Endodermal cell (in vitro differentiated cells): ENCODE measurements around the gene CIT. TPM values are rescaled to one million over a fixed set of nuclear protein-coding genes. Genes with fewer than 3 reads are reported as not detected.

Experiments used
- DNase-seq: peaks from one replicate; pipeline ENCODE4 v3.0.0-alpha.2; 2017
- H3K27ac ChIP-seq: 2 replicates; pipeline ENCODE4 v1.5.1; 2013; ENCODE audit warnings: mild to moderate bottlenecking, low read depth, low read length, moderate library complexity
- H3K27me3 ChIP-seq: 2 replicates; pipeline ENCODE4 v1.6.1; 2013; ENCODE audit warnings: mild to moderate bottlenecking, low read length, moderate library complexity; ENCODE audit not compliant: insufficient read depth, control insufficient read depth, poor library complexity, severe bottlenecking
- H3K36me3 ChIP-seq: 2 replicates; pipeline ENCODE4 v1.7.0; 2013; ENCODE audit warnings: mild to moderate bottlenecking, low read length, moderate library complexity; ENCODE audit not compliant: control insufficient read depth, insufficient read depth
- H3K4me1 ChIP-seq: one replicate; pipeline ENCODE4 v1.7.0; 2013; ENCODE audit warnings: low read length; ENCODE audit not compliant: control insufficient read depth, insufficient read depth
- H3K4me3 ChIP-seq: 2 replicates; pipeline ENCODE4 v1.5.1; 2013; ENCODE audit warnings: mild to moderate bottlenecking, low read length, moderate library complexity
- H3K9ac ChIP-seq: 2 replicates; pipeline ENCODE4 v1.6.1; 2013; ENCODE audit warnings: mild to moderate bottlenecking, low read length, moderate library complexity; ENCODE audit not compliant: poor library complexity, severe bottlenecking; ENCODE audit errors: extremely low read depth
- H3K9me3 ChIP-seq: 2 replicates; pipeline ENCODE4 v1.6.1; 2013; ENCODE audit warnings: mild to moderate bottlenecking, low read length, moderate library complexity; ENCODE audit not compliant: control insufficient read depth
- H3K27ac Mint-ChIP-seq: 2 replicates; pipeline ENCODE4 v1.8.0; 2020; ENCODE audit warnings: mixed read lengths
- H3K27me3 Mint-ChIP-seq: 2 replicates; pipeline ENCODE4 v1.8.0; 2021; ENCODE audit warnings: mild to moderate bottlenecking, mixed read lengths; ENCODE audit not compliant: insufficient read depth
- H3K36me3 Mint-ChIP-seq: 2 replicates; pipeline ENCODE4 v1.8.0; 2020; ENCODE audit warnings: low read depth, mixed read lengths
- H3K4me1 Mint-ChIP-seq: 2 replicates; pipeline ENCODE4 v1.8.0; 2020; ENCODE audit warnings: mixed read lengths
- H3K4me3 Mint-ChIP-seq: 2 replicates; pipeline ENCODE4 v1.8.0; 2020; ENCODE audit warnings: mild to moderate bottlenecking, moderate library complexity, mixed read lengths
- H3K9me3 Mint-ChIP-seq: 2 replicates; pipeline ENCODE4 v1.8.0; 2020; ENCODE audit warnings: mild to moderate bottlenecking, mixed read lengths
- WGBS, 2 experiments: methylation state at CpG; one replicate each; pipeline versions ENCODE4 v1.1.5 to v1.1.7; 2013; ENCODE audit warnings: missing lambda C conversion rate in 2 of 2, mixed read lengths in 1 of 2; ENCODE audit not compliant: insufficient coverage in 1 of 2, insufficient read length in 1 of 2; 5-methylcytosine and 5-hydroxymethylcytosine counted together
- total RNA-seq, 2 donors: library from RNA; stranded (reverse); fragmentation: NEBNext Ultra II Directional in 1 of 2; extraction: Animal tissue kit (Norgen Biotek cat#: 25700) in 1 of 2; gene quantifications; 2 replicates in 1 of 2; 3 replicates in 1 of 2; pipeline ENCODE4 v1.2.1, GENCODE V29; 2021
- TF ChIP-seq, protein P1 (sequence below): fragments of 200-600 bp; sonication (generic); conservative IDR thresholded peaks from 2 replicates; pipeline ENCODE4 v1.5.0; 2021; ENCODE audit warnings: antibody characterized with exemption, mild to moderate bottlenecking

CIT gene
- total RNA-seq, 2 donors from 2014 or later: 57.3 to 79.1 TPM

DNA sequence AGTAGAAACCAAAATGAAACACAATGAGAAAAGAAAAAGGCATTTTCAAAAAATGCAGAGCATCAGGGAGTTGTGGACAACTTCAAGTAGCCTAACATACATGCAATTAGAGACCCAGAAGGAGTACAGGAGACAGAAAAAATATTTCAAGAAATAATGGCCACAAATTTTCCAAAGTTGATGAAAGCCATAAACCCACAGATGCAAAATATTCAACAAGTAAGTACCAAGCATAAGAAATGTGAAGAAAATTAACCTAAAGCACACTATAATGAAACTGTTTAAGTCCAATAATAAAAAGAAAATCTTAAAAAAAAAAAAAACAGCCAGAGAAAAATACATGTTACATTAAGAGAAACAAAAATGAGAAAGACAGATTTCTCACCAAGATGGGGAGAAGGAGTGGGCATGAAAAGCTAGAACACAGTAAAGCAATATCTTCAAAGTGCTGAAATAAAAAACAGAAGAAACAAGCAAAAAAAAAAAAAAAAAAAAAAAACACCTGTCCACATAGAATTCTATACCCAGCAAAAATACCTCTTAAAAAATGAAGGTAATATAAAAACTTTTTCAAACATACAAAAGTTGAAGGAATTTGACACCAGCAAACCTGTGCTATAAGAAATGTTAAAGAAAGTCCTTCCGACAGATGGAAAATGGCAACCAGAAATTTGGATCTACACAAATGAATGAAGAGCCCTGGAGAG is 132.1 kb downstream of the CIT start:
- 88 to 91% methylated on average over 1 of the region's 1 CpG for WGBS, 2 experiments
- DNase-seq: no peak
- Mint-ChIP-seq H3K27ac (no peak overlapping the region), H3K27me3 (no peaks in the 10 kb centered on the region), H3K4me1 (peaks cover 4% of the 10 kb centered on the region), H3K36me3 (peaks cover 67% of the 10 kb centered on the region), H3K9me3 (peaks cover 34% of the 10 kb centered on the region), H3K4me3 (no peak overlapping the region)
- peak overlapping the region; percentile 15 for H3K4me3 ChIP-seq
- H3K27ac ChIP-seq: no peak overlapping the region
- no peaks in the 10 kb centered on the region for H3K27me3 ChIP-seq
- H3K36me3 ChIP-seq: peaks cover 83% of the 10 kb centered on the region
- no peak overlapping the region for H3K9ac ChIP-seq
- TF ChIP-seq, protein P1, sequence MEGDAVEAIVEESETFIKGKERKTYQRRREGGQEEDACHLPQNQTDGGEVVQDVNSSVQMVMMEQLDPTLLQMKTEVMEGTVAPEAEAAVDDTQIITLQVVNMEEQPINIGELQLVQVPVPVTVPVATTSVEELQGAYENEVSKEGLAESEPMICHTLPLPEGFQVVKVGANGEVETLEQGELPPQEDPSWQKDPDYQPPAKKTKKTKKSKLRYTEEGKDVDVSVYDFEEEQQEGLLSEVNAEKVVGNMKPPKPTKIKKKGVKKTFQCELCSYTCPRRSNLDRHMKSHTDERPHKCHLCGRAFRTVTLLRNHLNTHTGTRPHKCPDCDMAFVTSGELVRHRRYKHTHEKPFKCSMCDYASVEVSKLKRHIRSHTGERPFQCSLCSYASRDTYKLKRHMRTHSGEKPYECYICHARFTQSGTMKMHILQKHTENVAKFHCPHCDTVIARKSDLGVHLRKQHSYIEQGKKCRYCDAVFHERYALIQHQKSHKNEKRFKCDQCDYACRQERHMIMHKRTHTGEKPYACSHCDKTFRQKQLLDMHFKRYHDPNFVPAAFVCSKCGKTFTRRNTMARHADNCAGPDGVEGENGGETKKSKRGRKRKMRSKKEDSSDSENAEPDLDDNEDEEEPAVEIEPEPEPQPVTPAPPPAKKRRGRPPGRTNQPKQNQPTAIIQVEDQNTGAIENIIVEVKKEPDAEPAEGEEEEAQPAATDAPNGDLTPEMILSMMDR: no peak
- H3K4me1 ChIP-seq: no peaks in the 10 kb centered on the region
- peaks cover 42% of the 10 kb centered on the region for H3K9me3 ChIP-seq

DNA sequence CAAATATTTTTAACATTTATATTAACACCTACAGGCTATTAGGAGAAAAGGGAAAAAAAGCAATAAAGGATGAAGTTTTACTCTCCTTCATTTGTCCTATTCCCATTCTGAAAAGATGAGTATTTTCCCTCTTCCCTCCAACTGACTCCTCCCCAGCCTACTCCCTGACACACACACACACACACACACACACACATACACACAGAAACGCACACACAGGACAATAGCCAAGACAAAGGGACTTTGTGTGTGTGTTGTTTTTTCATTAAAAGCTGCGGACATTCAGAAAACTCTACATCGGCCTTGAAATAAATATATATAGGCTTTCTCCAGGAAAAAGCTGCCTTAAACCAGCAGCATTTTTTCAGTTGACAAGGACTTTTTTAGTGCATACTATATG is 134.4 kb downstream of the CIT start:
- 100% methylated on average over 2 of the region's 3 CpGs; no CpG with 5 or more reads in 1 of the 2 experiments for WGBS, 2 experiments
- no peak overlapping the region for H3K27ac Mint-ChIP-seq
- peaks cover 34% of the 10 kb centered on the region for H3K9me3 Mint-ChIP-seq
- no peaks in the 10 kb centered on the region for H3K4me1 Mint-ChIP-seq
- no peaks in the 10 kb centered on the region for H3K4me1 ChIP-seq
- H3K9me3 ChIP-seq: peaks cover 37% of the 10 kb centered on the region
- H3K4me3 Mint-ChIP-seq: no peak overlapping the region
- TF ChIP-seq, protein P1: no peak
- no peaks in the 10 kb centered on the region for H3K27me3 ChIP-seq
- H3K4me3 ChIP-seq: no peak overlapping the region
- no peak overlapping the region for H3K27ac ChIP-seq
- H3K36me3 Mint-ChIP-seq: peaks cover 56% of the 10 kb centered on the region
- H3K36me3 ChIP-seq: peaks cover 60% of the 10 kb centered on the region
- H3K9ac ChIP-seq: no peak overlapping the region
- no peaks in the 10 kb centered on the region for H3K27me3 Mint-ChIP-seq
- no peak for DNase-seq

- Mint-ChIP-seq H3K27ac (no peak overlapping the region), H3K9me3 (peaks cover 22% of the 10 kb centered on the region), H3K4me1 (no peaks in the 10 kb centered on the region), H3K27me3 (no peaks in the 10 kb centered on the region), H3K36me3 (peaks cover 43% of the 10 kb centered on the region), H3K4me3 (no peak overlapping the region)
- Histone ChIP-seq H3K27ac (no peak overlapping the region), H3K9ac (no peak overlapping the region), H3K36me3 (peaks cover 48% of the 10 kb centered on the region), H3K4me1 (no peaks in the 10 kb centered on the region), H3K9me3 (peaks cover 24% of the 10 kb centered on the region), H3K27me3 (no peaks in the 10 kb centered on the region), H3K4me3 (no peak overlapping the region)
- DNase-seq: no peak
- TF ChIP-seq, protein P1: no peak
- WGBS, 2 experiments: 92 to 94% methylated on average over 3 to 4 of the region's 4 CpGs
These were observed 136.3 kb downstream of the CIT start for GRCh38 chr12:119740830-119741229.
